K562 (cell line): ENCODE data around the gene EPHB6. TPM values are rescaled to one million over a fixed set of nuclear protein-coding genes. Genes with fewer than 3 reads are reported as not detected.

Source experiments
- CBFA2T3 ChIP-seq: fragments of 450-650 bp; IDR thresholded peaks from 2 replicates; pipeline ENCODE4 v1.6.1; 2017
- EZH2 ChIP-seq: IDR thresholded peaks from 2 replicates; pipeline ENCODE4 v1.6.1; 2012; ENCODE audit warnings: low read depth, mild to moderate bottlenecking, inconsistent platforms, low read length, borderline replicate concordance
- NR2F6 ChIP-seq: fragments of 450-650 bp; formaldehyde crosslinking; IDR thresholded peaks from 2 replicates; pipeline ENCODE4 v1.4.0; 2020; ENCODE audit warnings: mild to moderate bottlenecking
- SNRNP70 ChIP-seq: fragments of 200-400 bp; formaldehyde crosslinking; optimal IDR thresholded peaks from 2 replicates; pipeline ENCODE3; 2017; ENCODE audit warnings: low read depth, low read length
- TAL1 ChIP-seq: fragments of 450-650 bp; IDR thresholded peaks from 2 replicates; pipeline ENCODE4 v1.6.1; 2016; ENCODE audit warnings: mild to moderate bottlenecking
- ZKSCAN1 ChIP-seq: fragments of 150-350 bp; IDR thresholded peaks from 2 replicates; pipeline ENCODE4 v1.6.1; 2016; ENCODE audit warnings: low read depth, low read length
- ZNF197 ChIP-seq: fragments of 200-800 bp; sonication (Bioruptor generic); IDR thresholded peaks from 2 replicates; pipeline ENCODE4 v1.6.1; 2016; ENCODE audit warnings: low read depth, missing genetic modification characterization, missing compliant biosample characterization
- polyA plus RNA-seq, 8 experiments: library from polyadenylated mRNA; depleted of rRNA in 4 of 8; stranded (reverse) in 5 of 8; unstranded in 3 of 8; fragments of >200 nt; fragmentation: Nextera tagmentation in 2 of 8; fragmentation: Illumina TruSeq in 1 of 8; extraction: Ambion mirVana in 2 of 8; extraction: Trizol in 1 of 8; gene quantifications; 2 replicates each; pipeline versions ENCODE4 v1.2.1 to v1.2.3, GENCODE V29; 2011 to 2014; ENCODE audit warnings: inconsistent platforms in 1 of 8, missing spikeins in 1 of 8
- total RNA-seq, 7 experiments: library from RNA; depleted of rRNA in 6 of 7; stranded (reverse); fragments of >200 nt in 6 of 7; fragmentation: Illumina TruSeq in 2 of 7; extraction: Trizol in 2 of 7; gene quantifications; 2 replicates each; pipeline versions ENCODE4 v1.2.1 to v1.2.3, GENCODE V29; 2011 to 2021; ENCODE audit warnings: low replicate concordance in 1 of 7
- TF ChIP-seq, protein P1 (sequence below), 2 experiments: fragments of 450-650 bp in 1 of 2; IDR thresholded peaks; 2 replicates each; pipeline ENCODE4 v1.6.1; 2011 to 2017; ENCODE audit warnings: low read depth in 2 of 2, antibody characterized with exemption in 1 of 2, borderline replicate concordance in 1 of 2, low read length in 1 of 2, mild to moderate bottlenecking in 1 of 2, mixed read lengths in 1 of 2; ENCODE audit not compliant: control insufficient read depth in 1 of 2
- TF ChIP-seq, protein P2 (sequence below), 2 experiments: fragments of 450-650 bp in 1 of 2; sonication (generic) in 1 of 2; formaldehyde crosslinking; conservative IDR thresholded peaks; 2 replicates each; pipeline versions ENCODE4 v1.4.0 to v1.8.1; 2020 to 2022; ENCODE audit warnings: mild to moderate bottlenecking in 1 of 2, missing genetic modification reagents in 1 of 2
- TF ChIP-seq, protein P3 (sequence below): sonication (generic); formaldehyde crosslinking; IDR thresholded peaks from 2 replicates; pipeline ENCODE4 v1.8.1; 2022; ENCODE audit warnings: missing genetic modification reagents
- TF ChIP-seq, protein P4 (sequence below): fragments of 250-450 bp; sonication (Bioruptor Pico); IDR thresholded peaks from 2 replicates; pipeline ENCODE4 v1.4.0; 2020; ENCODE audit warnings: mild to moderate bottlenecking, moderate library complexity, borderline replicate concordance
- TF ChIP-seq, protein P5 (sequence below), 2 experiments: fragments of 200-800 bp in 1 of 2; sonication (Bioruptor generic) in 1 of 2; sonication (generic) in 1 of 2; formaldehyde crosslinking in 1 of 2; IDR thresholded peaks in 1 of 2; conservative IDR thresholded peaks in 1 of 2; 2 replicates each; pipeline versions ENCODE4 v1.5.0 to v1.6.1; 2016 to 2020; ENCODE audit warnings: missing compliant biosample characterization in 1 of 2, missing genetic modification characterization in 1 of 2, missing genetic modification reagents in 1 of 2

EPHB6 gene
- total and polyA plus RNA-seq, 9 of the 15 experiments (the other 6 are each of a cell fraction or from before 2014, with no cell fraction given): 1.4 to 123 (median 7.6) TPM

DNA sequence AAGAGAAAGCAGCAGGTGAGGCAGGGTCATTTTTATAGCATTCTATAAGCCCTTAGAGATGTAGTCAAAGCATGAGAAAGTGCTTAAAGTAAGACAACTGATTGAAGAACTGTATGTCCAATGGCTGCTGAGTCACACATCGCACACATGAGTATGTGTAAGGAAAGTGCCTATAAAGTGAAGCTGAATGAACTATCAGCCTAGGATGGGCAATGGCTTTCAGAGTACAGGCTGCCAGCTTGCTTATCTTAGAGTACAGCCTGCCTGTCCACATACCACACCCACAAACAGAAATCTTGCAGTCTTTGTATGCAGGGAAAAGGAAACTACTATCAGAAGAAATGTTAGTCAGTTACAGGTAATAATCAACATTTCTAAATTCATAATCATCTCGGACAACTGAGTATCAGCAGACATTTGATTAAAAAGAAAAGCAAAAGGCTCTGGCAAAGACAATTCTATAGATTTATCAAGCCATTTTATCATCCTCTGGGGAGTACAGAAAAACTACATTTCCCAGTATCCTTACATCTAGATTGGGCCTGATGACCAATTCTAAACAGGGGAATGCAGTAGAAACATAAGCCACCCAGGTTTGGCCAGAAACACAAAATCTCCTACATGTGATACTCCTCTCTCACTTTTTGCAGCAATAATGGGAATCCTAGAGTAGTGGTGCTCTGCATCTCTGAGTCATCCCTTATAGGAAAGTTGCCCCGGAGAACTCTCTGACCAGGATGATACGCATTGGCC lies 16.2 kb upstream of the EPHB6 start (continued):
- TF ChIP-seq, protein P1, sequence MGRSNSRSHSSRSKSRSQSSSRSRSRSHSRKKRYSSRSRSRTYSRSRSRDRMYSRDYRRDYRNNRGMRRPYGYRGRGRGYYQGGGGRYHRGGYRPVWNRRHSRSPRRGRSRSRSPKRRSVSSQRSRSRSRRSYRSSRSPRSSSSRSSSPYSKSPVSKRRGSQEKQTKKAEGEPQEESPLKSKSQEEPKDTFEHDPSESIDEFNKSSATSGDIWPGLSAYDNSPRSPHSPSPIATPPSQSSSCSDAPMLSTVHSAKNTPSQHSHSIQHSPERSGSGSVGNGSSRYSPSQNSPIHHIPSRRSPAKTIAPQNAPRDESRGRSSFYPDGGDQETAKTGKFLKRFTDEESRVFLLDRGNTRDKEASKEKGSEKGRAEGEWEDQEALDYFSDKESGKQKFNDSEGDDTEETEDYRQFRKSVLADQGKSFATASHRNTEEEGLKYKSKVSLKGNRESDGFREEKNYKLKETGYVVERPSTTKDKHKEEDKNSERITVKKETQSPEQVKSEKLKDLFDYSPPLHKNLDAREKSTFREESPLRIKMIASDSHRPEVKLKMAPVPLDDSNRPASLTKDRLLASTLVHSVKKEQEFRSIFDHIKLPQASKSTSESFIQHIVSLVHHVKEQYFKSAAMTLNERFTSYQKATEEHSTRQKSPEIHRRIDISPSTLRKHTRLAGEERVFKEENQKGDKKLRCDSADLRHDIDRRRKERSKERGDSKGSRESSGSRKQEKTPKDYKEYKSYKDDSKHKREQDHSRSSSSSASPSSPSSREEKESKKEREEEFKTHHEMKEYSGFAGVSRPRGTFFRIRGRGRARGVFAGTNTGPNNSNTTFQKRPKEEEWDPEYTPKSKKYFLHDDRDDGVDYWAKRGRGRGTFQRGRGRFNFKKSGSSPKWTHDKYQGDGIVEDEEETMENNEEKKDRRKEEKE (IDR thresholded peaks at IDR 0.05; ENCODE audit: borderline replicate concordance in 1 of 2, control insufficient read depth in 1 of 2, low read depth in 2 of 2, low read length in 1 of 2): no peak
- TF ChIP-seq TAL1 (peak; percentile 74), NR2F6 (no peak), ZNF197 (no peak), ZKSCAN1 (peak; percentile 37; the same call in 1 of the 2 replicates), CBFA2T3 (peak; percentile 88), EZH2 (no peak), SNRNP70 (no peak)
- TF ChIP-seq, protein P2, sequence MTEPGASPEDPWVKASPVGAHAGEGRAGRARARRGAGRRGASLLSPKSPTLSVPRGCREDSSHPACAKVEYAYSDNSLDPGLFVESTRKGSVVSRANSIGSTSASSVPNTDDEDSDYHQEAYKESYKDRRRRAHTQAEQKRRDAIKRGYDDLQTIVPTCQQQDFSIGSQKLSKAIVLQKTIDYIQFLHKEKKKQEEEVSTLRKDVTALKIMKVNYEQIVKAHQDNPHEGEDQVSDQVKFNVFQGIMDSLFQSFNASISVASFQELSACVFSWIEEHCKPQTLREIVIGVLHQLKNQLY (CRISPR knock-in tag; conservative IDR thresholded peaks at IDR 0.05): no peak
- TF ChIP-seq, protein P3, sequence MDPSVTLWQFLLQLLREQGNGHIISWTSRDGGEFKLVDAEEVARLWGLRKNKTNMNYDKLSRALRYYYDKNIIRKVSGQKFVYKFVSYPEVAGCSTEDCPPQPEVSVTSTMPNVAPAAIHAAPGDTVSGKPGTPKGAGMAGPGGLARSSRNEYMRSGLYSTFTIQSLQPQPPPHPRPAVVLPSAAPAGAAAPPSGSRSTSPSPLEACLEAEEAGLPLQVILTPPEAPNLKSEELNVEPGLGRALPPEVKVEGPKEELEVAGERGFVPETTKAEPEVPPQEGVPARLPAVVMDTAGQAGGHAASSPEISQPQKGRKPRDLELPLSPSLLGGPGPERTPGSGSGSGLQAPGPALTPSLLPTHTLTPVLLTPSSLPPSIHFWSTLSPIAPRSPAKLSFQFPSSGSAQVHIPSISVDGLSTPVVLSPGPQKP (CRISPR knock-in tag): no peak
- TF ChIP-seq, protein P4, sequence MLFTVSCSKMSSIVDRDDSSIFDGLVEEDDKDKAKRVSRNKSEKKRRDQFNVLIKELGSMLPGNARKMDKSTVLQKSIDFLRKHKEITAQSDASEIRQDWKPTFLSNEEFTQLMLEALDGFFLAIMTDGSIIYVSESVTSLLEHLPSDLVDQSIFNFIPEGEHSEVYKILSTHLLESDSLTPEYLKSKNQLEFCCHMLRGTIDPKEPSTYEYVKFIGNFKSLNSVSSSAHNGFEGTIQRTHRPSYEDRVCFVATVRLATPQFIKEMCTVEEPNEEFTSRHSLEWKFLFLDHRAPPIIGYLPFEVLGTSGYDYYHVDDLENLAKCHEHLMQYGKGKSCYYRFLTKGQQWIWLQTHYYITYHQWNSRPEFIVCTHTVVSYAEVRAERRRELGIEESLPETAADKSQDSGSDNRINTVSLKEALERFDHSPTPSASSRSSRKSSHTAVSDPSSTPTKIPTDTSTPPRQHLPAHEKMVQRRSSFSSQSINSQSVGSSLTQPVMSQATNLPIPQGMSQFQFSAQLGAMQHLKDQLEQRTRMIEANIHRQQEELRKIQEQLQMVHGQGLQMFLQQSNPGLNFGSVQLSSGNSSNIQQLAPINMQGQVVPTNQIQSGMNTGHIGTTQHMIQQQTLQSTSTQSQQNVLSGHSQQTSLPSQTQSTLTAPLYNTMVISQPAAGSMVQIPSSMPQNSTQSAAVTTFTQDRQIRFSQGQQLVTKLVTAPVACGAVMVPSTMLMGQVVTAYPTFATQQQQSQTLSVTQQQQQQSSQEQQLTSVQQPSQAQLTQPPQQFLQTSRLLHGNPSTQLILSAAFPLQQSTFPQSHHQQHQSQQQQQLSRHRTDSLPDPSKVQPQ: no peak
- TF ChIP-seq, protein P5, sequence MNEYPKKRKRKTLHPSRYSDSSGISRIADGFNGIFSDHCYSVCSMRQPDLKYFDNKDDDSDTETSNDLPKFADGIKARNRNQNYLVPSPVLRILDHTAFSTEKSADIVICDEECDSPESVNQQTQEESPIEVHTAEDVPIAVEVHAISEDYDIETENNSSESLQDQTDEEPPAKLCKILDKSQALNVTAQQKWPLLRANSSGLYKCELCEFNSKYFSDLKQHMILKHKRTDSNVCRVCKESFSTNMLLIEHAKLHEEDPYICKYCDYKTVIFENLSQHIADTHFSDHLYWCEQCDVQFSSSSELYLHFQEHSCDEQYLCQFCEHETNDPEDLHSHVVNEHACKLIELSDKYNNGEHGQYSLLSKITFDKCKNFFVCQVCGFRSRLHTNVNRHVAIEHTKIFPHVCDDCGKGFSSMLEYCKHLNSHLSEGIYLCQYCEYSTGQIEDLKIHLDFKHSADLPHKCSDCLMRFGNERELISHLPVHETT (CRISPR knock-in tag; conservative IDR thresholded peaks at IDR 0.05 in 1 of 2, IDR thresholded peaks at IDR 0.05 in 1 of 2): 0 out of 4 replicates have a peak, but pooled peaks of 1 of the 2 experiments have one; percentile 40
